Stromal cell of bone marrow (primary cell): ENCODE measurements around the gene IL33.
A peak's percentile ranks its signal among the peaks of the same experiment; 100 is the strongest.
"Not testable (repeated sequence)": the region's sequence is repeated elsewhere in the genome, so short reads cannot be mapped to it uniquely, and the experiment has no call there.

Experiments used
- DNase-seq: peaks from one replicate; pipeline ENCODE4 v3.0.0-alpha.2; 2012; ENCODE audit warnings: low read depth

Gene IL33

GRCh38 chr9:6215562-6215961 is at the start of gene IL33:
Gene IL33 (plus strand): TSS chr9:6215807. CDS start chr9:6241695, 25,888 bp downstream.
- DNase-seq = no peak

- no peak for DNase-seq
These were observed 43.9 kb upstream of the IL33 start for GRCh38 chr9:6171667-6172066.

GRCh38 chr9:6173914-6174313 is 41.7 kb upstream of the IL33 start:
- no peak for DNase-seq

GRCh38 chr9:6182549-6183226 is 32.9 kb upstream of the IL33 start:
- not testable (repeated sequence) for DNase-seq

GRCh38 chr9:6183227-6183551 is 32.4 kb upstream of the IL33 start:
- no peak for DNase-seq

- DNase-seq = no peak
These were observed 32.0 kb upstream of the IL33 start for GRCh38 chr9:6183627-6184026.

GRCh38 chr9:6184749-6185645 is 30.6 kb upstream of the IL33 start:
- peak; percentile 25 for DNase-seq

- no peak for DNase-seq
These were observed 28.9 kb upstream of the IL33 start for GRCh38 chr9:6186691-6187090.

GRCh38 chr9:6187272-6187671 is 28.3 kb upstream of the IL33 start:
- DNase-seq = no peak

GRCh38 chr9:6188466-6188865 is 27.1 kb upstream of the IL33 start:
- no peak for DNase-seq

GRCh38 chr9:6188906-6189305 is 26.7 kb upstream of the IL33 start:
- DNase-seq = no peak

- no peak for DNase-seq
These were observed 20.7 kb upstream of the IL33 start for GRCh38 chr9:6194934-6195333.

- no peak for DNase-seq
These were observed 19.8 kb upstream of the IL33 start for GRCh38 chr9:6195714-6196360.

- peak; percentile 6 for DNase-seq
These were observed 18.3 kb upstream of the IL33 start for GRCh38 chr9:6197330-6197729.

- DNase-seq = no peak
These were observed 17.4 kb upstream of the IL33 start for GRCh38 chr9:6198251-6198650.

GRCh38 chr9:6199596-6199995 is 16.0 kb upstream of the IL33 start:
- no peak for DNase-seq

GRCh38 chr9:6200761-6201160 is 14.8 kb upstream of the IL33 start:
- DNase-seq = no peak

GRCh38 chr9:6209966-6210365 is 5.6 kb upstream of the IL33 start:
- DNase-seq = no peak

- DNase-seq = no peak
These were observed 2.8 kb upstream of the IL33 start for GRCh38 chr9:6212722-6213375.

GRCh38 chr9:6214434-6214833 is 1.2 kb upstream of the IL33 start:
- peak; percentile 50 for DNase-seq

- DNase-seq = no peak
These were observed 704 bp upstream of the IL33 start for GRCh38 chr9:6214903-6215302.

GRCh38 chr9:6216002-6216401 is 395 bp downstream of the IL33 start:
- no peak for DNase-seq

GRCh38 chr9:6216951-6217350 is 1.3 kb downstream of the IL33 start:
- DNase-seq = no peak
